DOHH2 (cell line): ENCODE data around the gene COL11A2.

Source experiments
- EZH2phosphoT487 ChIP-seq: fragments of 200-600 bp; sonication (generic); IDR thresholded peaks from 2 replicates; pipeline ENCODE4 v1.6.1; 2017; ENCODE audit warnings: borderline replicate concordance, mild to moderate bottlenecking, antibody characterized with exemption, low read length, moderate library complexity, mixed read lengths
- TF ChIP-seq, protein P1 (sequence below): fragments of 200-600 bp; sonication (generic); IDR thresholded peaks from one replicate; pipeline ENCODE4 v1.5.1; 2014; ENCODE audit warnings: antibody characterized with exemption, mild to moderate bottlenecking, low read depth, low read length; ENCODE audit not compliant: poor library complexity, severe bottlenecking

DNA sequence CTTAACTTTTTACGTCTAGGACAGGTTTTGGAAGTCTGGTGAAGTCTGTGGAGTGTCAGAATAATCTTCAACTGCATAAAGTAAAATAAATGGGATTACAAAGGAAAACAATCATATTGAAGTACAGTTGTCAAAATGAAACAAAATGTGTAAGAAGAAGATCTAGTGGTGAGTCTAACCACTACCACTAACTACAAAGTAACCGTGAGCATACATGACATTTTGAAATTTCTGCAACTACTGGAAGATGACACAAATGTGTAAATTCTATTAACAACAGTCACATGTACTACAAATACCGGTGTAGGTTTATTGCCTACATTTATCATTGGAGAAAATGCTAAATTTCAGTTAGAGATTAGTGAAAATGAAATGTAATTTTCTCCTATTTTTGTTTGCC is 49.7 kb upstream of the COL11A2 start:
- TF ChIP-seq, protein P1, sequence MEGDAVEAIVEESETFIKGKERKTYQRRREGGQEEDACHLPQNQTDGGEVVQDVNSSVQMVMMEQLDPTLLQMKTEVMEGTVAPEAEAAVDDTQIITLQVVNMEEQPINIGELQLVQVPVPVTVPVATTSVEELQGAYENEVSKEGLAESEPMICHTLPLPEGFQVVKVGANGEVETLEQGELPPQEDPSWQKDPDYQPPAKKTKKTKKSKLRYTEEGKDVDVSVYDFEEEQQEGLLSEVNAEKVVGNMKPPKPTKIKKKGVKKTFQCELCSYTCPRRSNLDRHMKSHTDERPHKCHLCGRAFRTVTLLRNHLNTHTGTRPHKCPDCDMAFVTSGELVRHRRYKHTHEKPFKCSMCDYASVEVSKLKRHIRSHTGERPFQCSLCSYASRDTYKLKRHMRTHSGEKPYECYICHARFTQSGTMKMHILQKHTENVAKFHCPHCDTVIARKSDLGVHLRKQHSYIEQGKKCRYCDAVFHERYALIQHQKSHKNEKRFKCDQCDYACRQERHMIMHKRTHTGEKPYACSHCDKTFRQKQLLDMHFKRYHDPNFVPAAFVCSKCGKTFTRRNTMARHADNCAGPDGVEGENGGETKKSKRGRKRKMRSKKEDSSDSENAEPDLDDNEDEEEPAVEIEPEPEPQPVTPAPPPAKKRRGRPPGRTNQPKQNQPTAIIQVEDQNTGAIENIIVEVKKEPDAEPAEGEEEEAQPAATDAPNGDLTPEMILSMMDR: no peak
- no peak for TF ChIP-seq EZH2phosphoT487
